Limb (tissue), 2 donors: ENCODE results near the gene ACOXL.
A peak's percentile ranks its signal among the peaks of the same experiment; 100 is the strongest.
"Not testable (repeated sequence)": the region's sequence is repeated elsewhere in the genome, so short reads cannot be mapped to it uniquely, and the experiment has no call there.

Experiments used
- DNase-seq, 2 donors: peaks; one replicate each; pipeline ENCODE4 v3.0.0-alpha.2; 2016; ENCODE audit errors: extremely low spot score in 2 of 2

The ACOXL gene

DNA sequence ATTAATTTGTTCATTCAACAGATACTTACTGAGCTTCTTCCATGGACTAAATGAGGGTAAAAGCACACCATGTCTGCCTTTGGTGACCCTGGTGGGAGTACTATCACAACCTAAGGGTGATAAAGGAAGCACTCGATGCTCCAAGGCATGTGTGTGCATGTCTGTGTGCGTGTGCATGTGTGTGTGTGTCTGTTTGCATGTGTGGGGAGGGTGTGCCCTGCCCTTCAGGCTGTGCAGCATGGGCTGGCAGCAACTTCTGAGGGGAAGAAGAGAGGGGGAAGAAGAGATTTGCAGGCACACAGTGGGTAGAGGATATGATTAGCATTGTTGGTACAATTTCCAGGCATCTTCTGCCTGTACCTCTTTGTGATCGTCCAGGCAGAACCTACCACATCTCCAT lies 121.6 kb downstream of the ACOXL start:
- no peak for DNase-seq

DNA sequence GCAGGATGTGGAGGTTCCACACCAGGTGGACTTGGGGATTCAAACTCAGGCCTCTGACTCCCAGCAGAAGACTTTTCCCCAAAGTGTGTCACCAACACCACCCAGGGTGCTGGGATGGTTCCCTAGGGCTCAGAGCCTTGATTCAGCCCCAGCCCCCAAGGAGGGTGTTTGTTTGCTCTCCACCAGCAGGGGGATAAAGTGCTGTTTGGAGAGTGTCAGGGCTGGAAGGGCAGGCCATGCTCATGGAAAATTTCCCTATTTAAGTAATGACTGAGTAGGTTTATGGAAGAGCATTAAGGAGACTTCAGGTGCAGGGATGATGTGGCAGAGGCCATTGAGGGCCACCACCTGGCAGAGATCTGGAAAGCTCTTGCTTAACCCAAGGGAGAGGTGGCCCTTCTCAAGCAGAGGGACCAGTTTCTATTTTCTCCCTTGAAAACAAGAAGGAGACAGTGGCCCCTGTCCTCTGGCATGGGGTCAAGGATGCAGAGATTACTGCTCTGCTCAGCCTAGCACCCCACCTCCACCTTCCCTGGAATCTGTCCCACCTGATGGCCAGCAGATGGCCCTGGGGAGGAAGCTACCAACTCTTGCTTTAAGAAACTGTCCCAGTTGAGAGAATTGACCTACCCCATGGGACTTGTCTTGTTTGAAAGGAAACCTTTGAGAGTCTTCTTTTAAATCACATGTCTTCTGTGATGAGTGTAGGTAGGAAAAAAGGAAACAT lies 122.1 kb downstream of the ACOXL start:
- DNase-seq = no peak

DNA sequence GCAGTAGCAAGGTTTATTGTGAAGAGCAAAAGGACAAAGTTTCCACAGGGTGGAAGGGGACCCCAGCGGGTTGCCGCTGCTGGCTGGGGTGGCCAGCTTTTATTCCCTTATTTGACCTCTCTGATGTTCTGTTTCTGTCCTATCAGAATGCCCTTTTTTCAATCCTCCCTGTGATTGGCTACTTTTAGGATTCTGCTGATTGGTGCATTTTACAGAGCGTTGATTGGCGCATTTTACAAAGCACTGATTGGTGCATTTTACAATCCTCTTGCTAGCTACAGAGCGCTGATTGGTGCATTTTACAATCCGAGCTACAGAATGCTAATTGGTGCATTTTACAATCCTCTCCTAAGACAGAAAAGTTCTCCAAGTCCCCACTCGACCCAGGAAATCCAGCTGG lies 123.5 kb downstream of the ACOXL start:
- DNase-seq = not testable (repeated sequence)

DNA sequence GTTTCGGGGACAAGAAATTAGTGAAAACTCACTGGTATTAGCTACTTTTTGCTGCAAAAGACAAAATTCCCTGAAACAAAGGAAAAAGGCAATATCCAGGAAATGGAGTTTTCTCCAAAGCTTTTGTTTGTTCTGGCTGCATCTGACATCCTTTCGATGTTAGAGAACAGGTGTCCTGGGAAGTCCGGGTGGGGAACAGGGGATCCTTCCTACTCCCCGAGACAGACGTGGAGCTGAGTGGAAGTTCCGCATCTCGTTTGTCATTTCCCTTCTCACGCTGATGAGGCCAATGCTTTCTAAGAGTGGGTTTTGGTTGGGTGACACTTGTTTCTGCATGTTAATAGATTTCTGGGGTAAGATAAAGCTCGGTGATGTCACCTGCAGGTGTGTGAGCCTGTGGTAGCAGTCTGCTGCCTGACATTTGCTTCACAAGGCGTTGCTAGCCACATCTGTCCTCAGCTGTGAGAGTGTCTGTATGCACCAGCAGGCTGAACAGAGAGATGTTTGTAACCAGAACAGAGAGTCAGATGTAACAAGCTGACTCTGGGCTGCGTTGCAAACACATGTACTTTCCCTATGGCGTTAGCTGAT lies 125.9 kb downstream of the ACOXL start:
- peak in 1 of 2 donors; percentile 42 for DNase-seq

DNA sequence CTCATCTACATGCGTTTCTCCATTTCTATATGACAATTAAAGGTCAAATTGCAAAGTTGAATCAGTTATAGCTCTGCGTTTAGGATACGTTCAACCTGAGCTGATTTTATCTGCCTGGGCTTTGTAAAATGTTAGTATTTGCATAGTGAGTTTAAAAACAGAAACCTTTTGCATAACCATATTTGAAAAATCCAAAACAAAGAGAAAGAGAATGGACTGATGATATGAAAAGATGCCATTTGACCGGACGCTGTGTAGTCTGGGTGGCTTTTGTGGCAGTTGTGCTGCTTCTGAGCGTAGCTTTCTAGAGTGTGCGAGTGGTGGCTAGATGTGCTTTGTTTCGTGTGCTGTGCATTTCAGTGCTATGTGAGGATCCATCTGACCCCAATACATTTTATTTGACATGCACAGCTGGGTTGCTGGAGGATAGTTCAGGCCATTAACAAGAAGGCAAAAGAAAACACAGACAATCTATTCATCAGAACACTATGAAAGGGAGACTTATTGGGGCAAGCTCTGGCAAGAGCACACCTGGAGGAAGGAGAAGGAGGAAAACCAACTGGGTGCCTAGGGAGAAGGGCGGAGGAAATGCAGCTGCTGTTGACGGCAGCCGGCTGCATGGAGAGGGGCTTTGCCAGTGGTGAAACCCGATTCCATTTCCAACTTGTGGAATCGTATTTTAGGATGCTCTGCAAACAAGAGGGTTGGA lies 126.8 kb downstream of the ACOXL start:
- peak; percentile 26 to 48 for DNase-seq

DNA sequence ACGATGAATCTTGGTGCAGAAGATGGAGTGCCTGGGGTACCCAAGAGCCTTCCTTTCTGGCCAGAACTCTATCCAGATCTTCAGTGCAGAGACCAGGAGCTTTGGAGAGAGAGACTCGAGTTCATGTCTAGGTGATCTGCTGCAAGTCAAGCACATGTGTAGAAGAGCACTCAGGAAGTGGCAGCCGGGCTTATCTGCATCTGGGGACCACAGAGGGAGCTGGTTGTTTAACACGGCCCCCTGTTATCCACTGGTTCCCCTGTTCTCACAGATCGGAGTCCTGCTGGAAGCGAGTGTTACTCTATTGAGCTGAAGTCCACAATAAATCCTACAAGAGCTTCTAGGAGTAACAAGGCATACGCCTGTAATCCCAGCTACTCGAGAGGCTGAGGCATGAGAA lies 128.3 kb downstream of the ACOXL start:
- DNase-seq = no peak

DNA sequence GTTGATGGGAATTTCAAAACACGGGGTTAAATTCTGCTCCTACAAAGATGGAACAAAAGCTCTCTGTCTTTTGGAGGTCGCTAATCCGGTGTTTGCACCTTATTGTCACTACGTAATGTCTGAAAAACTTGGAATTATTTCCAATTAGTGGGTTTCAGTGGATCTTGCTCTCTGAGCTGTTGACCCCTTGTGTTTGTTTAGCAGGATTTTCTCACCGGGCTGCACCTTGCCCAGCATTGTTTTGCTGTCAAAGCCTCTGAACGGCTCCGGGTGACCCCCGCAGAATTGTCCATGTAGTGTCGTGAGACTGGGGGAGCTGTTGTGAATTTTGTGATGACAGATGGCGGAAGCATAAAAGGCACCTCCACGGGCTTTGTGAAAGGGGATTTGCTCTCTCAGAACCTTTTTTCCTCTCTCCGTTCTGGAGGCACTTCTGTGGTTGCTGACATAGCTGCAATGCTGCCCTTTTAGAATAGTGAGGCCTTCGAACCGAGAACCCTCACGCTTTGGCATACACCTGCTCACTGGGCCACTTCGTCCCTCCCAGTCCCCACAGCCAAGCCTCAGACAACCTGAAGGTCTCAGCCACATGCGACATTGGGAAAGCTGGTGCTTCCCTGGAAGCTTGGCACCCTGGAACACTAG lies 129.4 kb downstream of the ACOXL start:
- DNase-seq = no peak

DNA sequence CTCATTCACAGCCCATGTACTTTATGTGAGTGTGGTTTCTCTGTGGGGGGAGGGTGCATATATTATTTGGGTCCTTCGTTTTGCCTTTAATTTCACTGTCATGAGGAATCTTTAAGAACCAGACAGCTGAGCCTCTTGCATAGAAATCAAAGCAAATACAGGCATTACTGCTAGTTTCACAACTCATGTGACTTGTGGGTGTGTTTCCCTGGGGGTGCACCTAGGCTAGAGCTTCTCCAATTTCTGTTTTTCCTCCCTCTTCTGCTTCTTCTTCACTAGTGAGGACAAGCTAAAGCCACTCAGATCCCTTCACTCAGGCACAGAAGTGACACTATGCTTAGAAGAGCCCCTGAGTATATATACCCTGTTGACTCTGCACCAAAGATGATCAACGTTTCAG lies 131.4 kb downstream of the ACOXL start:
- DNase-seq = no peak

DNA sequence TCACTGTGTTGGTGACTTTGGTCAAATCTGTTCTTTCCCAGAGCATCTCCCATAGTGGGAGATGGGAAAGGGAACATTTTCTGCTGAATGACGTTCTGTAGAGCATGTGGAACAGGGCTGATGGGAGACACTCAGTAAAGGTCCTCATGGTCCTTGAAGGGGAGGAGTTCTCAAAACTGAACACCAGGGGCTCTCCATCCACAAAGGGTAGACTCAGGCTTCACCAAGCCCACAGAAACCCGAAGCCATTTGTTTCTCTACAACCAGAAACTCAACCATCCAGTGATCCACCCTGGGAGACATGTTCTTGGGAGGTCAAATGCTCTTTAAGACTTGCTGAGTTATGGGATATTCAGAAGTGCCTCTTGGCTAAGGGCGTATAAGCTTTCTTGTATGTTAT lies 131.8 kb downstream of the ACOXL start:
- no peak for DNase-seq

DNA sequence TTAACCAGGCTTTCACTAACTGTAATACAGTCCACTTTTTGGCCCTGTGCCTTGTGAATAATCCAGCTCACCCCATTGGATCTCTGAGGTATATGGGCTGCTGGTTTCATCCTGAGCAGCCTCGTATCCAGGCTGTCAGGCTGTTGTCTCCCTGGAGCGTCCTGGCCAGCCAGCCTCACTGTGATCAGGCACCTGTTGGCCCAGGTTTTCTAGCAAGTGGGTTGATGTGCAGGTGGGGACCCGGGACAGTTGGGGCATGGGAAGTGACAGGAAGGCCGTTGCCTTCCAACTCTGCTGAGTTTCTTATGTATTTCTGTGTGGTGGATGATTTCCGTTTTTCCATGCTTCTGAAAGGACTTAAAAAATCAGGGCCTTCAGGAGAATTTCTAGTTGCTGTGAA lies 132.4 kb downstream of the ACOXL start:
- DNase-seq = no peak

DNA sequence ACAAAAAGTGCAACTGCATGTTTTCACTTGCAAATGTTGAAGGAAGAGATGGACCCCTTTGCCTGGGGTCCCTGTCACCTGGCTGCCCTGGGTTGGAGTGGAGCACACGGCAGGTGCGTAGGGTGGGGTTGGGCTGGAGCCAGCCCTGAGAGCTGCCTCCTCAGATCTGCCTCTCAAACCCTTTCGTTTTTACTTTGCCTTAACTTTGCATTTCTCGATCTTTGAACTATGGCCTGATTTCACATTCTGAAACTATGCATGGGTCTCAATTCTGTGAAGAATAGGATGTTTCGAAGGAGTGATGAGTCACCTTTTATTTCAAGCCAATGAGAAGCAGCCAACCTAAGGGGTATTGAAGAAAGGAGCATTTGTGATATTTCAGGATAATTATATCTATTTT lies 132.8 kb downstream of the ACOXL start:
- no peak for DNase-seq

DNA sequence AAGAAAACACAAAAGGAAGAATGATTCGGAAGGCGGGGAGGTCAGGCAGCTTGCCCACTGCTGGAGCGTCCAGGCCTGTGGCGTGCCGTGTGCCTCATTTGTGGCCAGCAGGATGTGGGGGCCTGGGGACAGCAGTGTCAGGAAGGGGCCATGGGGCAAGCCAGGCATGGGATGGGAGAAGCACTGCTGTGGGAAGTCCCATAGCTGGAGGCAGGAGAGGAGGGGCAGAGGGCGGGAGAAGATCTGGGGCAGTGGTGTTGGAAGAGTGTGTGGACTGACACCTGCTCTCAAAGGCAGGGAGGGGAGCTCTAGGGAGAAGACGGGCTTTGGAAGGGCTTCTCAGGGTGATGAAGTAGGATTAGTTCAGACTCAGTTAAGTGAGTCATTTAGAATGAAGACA lies 133.7 kb downstream of the ACOXL start:
- DNase-seq = no peak

DNA sequence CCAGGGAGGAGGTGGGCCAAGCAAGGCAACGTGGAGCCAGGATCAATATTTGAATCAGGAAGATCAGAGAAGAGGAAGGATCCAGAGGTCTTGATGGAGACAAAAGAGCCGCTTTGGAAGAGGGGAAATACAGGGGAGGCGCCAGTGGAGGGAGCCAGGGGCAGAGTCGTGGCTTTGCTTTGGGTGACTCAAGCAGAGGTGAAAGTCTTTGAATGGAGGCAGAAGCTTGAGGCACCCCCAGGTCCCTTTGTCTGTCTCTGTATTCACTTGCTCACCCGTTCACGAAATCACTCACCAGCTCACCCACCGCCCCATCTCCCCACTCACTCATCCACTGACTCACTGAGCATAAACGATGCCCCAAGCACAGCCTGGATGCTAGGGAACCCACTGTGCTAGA lies 134.1 kb downstream of the ACOXL start:
- no peak for DNase-seq

DNA sequence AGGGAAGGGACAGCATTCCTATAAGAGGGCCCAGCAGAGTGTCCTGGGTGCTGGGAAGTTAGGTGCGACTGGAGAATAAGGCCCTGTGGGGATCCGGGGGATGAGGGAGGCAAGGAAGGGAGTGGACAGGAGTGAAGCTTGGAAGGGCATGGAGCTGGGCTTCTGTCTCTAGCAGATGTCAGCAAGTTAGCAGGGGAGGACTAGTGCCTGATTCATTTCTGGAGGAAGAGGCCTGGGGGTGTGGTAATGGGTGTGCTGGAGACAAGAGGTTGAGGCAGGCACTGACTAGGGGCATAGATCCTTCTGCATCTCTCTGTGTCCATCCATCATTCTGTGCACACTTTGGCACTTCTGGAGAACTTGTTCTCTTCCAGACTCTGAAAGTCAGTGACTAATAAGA lies 134.7 kb downstream of the ACOXL start:
- no peak for DNase-seq

DNA sequence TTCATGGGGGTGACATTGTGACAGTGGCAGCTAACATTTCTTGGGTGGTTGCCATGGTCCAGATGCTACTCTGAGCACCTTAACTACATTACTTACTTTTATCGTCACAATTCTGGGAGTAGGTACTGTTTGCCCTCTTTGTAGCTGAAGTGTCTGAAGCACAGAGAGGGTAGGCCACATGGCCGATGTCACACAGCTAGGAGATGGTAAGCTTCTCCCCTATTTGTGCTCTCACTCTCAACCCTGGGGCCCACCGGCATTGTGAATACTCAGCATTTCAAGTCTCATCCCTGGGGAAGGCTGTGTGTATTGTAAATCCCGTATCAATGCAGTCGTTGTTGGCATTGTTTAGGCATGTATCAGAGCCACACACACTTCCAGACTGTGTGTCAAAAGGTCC lies 136.6 kb downstream of the ACOXL start:
- no peak for DNase-seq

DNA sequence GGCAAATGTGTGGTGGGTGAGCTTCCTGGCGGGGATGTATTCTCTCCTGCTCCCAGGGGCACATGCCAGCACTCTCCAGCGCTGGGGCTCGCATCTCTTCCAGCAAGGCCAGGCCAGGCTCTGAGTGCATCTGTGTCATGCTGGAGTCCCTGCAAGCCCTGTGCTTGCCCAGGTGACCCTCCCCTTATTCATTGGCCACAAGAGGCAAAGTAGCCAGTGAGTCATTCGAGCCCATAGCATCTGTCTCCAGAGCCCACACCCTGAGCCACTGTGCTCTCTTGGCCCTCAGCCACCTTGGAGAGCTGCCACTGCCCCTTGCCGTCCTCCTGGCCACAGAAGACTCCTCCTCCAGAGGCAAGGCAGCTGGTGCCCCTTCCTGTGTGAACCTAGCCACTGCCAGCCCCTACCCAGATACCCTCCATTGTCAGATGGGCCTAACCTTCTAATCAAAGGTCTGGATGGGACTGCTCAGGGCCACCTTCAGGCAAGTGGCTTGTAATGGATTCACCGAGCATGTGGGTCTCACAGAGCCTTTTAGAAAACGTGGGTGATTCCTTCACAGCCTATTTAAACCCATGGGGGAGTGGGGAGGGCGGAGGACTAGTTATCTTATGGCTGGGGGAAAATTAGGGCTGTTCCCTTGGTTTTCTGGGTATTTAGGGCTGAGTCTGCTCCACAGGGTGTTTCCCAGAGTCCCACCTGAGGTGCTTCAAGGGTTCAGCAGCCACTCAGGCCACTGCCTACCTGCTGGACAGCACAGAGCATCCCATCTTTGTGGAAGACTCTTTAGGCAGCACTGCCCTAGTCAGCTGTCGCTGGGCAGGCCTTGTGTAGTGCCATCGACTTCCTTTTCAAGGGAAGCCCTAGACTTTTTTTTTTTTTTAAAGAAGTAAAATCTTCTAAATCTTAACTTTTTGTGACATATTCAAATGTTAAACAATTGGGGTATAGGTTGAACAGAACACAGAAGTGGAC lies 137.4 kb downstream of the ACOXL start:
- DNase-seq = no peak

DNA sequence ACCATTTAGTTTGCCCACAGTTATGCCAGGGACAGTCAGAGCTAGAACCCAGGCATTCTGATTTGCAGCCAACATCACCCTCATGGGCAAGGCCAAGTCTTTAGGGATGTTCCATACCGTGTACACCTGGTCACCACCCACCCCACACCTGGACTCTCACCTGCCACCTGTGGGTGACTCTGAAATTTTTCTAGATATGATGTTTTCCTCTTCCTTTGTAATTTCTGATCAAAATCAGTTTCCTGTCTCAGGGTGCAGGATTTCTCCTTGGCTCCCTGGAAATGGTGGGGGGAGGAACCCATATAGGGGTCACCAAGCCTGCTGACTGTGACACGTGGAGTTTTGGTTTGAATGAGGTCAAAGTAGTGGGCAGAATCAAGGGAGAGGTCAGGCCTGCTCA lies 138.2 kb downstream of the ACOXL start:
- DNase-seq = no peak

DNA sequence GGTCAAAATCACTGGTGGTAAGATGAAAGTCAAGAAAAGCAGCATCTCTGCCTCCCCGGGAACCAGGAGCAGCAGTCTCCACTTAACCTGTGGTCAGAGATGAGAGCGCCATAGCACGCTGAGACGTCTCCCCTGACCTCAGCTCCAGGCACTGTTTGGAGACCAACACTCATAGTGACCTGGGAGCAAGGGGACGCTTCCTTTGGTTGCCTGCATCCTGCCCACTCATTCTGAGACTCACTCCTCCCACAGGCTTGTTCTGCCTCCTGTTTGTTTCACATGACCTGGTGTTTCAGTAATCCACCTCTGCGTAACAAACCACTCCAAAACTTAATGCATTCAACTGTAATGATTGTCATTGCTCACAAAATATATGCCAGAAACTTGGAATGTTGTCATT lies 139.3 kb downstream of the ACOXL start:
- no peak for DNase-seq

DNA sequence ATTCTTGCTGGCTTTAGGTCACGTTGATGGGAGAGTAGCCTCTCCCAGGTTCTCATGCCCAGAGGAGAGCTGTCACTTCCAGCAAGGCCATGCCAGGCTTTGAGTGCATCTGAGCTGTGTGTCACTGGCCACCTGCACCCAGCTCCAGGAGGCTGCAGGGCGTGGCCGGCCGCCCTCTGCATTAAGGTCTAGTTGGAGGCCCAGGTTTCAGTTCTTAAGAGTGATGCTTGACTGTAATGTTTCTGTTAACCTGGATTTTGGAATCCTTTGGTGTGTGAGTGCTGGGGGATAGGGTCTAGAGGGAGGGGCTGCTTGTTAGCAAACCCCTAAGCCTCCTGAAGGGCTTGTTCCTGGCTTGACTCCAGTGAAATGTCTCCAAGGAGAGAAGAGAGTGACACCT lies 140.1 kb downstream of the ACOXL start:
- no peak for DNase-seq

DNA sequence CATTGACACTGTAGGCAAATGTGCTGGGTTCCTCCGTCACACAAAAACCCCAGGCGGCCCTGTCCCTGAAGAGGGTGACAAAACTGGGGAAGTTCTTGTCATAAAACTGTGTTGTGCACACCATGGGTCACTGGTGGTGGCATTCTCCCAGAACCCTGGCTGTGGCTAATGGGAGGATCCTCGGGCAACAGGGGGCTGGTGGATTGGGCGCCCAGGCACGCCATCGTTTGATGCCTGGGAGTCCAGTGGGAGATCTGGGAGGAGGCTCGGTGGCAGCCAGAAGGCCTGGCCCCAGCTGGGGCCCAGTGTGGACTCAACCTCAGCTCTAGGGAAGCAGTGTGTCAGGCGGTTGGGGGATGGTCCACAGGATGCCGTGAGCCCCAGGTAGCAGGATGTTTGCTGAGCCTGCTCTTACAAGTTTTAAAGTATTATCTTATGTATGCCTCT lies 140.7 kb downstream of the ACOXL start:
- DNase-seq = no peak
